ENCODE results near the gene MTHFD1L. TPM values are rescaled to one million over a fixed set of nuclear protein-coding genes. Genes with fewer than 3 reads are reported as not detected.
"Not testable (repeated sequence)": the region's sequence is repeated elsewhere in the genome, so short reads cannot be mapped to it uniquely, and the experiment has no call there.

Gene MTHFD1L
- total RNA-seq, 4 donors from 2014 or later, result 2.4 to 19.2 (median 8.0) TPM

GRCh38 chr6:151118461-151119123 is 253.1 kb downstream of the MTHFD1L start:
- Histone ChIP-seq H3K4me3 (no peak overlapping the region), H3K4me1 (no peaks in the 10 kb centered on the region), H3K27ac (no peak overlapping the region), H3K9me3 (no peaks in the 10 kb centered on the region), H3K27me3 (no peaks in the 10 kb centered on the region), H3K36me3 (no peaks in the 10 kb centered on the region)
- WGBS, 2 donors, result 61 to 76% methylated on average over 8 of the region's 8 CpGs
- DNase-seq, result no peak
- intact Hi-C loops (cut with DNase I), result no loop called here
- TF ChIP-seq POLR2A (IDR thresholded peaks at IDR 0.05), result no peak
- TF ChIP-seq, protein P1, sequence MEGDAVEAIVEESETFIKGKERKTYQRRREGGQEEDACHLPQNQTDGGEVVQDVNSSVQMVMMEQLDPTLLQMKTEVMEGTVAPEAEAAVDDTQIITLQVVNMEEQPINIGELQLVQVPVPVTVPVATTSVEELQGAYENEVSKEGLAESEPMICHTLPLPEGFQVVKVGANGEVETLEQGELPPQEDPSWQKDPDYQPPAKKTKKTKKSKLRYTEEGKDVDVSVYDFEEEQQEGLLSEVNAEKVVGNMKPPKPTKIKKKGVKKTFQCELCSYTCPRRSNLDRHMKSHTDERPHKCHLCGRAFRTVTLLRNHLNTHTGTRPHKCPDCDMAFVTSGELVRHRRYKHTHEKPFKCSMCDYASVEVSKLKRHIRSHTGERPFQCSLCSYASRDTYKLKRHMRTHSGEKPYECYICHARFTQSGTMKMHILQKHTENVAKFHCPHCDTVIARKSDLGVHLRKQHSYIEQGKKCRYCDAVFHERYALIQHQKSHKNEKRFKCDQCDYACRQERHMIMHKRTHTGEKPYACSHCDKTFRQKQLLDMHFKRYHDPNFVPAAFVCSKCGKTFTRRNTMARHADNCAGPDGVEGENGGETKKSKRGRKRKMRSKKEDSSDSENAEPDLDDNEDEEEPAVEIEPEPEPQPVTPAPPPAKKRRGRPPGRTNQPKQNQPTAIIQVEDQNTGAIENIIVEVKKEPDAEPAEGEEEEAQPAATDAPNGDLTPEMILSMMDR (IDR thresholded peaks at IDR 0.05), result no peak

DNA sequence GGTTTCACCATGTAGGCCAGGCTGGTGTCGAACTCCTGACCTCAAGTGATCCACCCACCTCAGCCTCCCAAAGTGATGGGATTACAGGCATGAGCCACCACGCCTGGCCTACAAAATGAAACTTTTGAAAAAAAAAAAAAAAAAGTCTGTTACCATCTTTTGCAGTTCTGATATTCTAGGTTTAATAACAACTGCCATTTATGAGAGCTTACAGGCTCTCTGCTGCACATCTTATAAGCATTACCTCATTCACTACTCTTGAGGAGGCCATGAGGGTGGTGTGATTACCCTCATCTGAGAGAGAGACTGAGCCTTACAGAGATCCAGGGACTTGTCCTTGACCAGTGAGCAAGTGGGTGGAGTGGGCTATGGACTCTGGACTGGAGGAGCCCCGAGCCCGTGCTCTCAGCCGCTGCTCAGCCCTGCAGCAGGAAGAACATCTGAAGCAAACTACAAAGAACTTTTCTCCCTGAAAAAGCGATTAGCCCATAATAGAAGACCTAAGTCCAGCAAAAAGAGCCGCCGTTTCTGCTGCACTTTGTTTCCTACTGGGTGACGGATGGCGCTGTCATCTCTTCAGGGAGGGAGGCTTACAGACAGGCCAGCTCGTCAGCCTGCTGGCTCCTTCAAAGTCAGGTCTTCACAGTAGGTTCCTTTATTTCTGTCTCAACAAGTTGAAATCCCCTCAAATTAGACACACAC is 254.5 kb downstream of the MTHFD1L start:
- 80% methylated on average over 8 to 9 of the region's 11 CpGs for WGBS, 2 donors
- H3K4me3 ChIP-seq, result no peak overlapping the region
- intact Hi-C loops (cut with DNase I), result no loop called here
- H3K36me3 ChIP-seq, result no peaks in the 10 kb centered on the region
- H3K4me1 ChIP-seq, result no peaks in the 10 kb centered on the region
- no peak for TF ChIP-seq POLR2A (IDR thresholded peaks at IDR 0.05)
- TF ChIP-seq, protein P1 (IDR thresholded peaks at IDR 0.05), result no peak
- no peaks in the 10 kb centered on the region for H3K9me3 ChIP-seq
- no peak overlapping the region for H3K27ac ChIP-seq
- no peaks in the 10 kb centered on the region for H3K27me3 ChIP-seq
- DNase-seq, result no peak

DNA sequence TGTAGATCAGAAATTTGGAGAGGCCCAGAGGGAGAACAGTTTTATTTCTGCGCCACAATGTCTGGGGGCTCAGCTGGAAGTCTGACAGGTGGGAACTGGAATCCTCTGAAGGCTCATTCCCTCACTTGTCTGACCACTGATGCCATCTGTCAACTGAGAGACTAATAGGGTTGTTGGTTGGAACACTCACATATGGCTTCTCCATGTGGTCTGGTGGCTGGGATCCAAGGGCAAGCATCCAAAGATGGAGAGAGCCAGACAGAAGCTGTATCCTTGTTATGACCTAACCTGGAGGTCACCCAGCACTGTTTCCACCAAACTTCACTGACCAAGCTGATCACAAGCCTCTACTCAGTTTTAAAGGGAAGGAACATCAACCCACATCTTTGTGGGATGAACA is 256.4 kb downstream of the MTHFD1L start:
- peak overlapping the region in 1 of 4 donors; percentile 21 for H3K27ac ChIP-seq
- H3K9me3 ChIP-seq, result no peaks in the 10 kb centered on the region
- no peaks in the 10 kb centered on the region for H3K36me3 ChIP-seq
- no peak for DNase-seq
- no peak overlapping the region for H3K4me3 ChIP-seq
- no peaks in the 10 kb centered on the region for H3K27me3 ChIP-seq
- intact Hi-C loops (cut with DNase I), result no loop called here
- TF ChIP-seq POLR2A (IDR thresholded peaks at IDR 0.05), result no peak
- TF ChIP-seq, protein P1 (IDR thresholded peaks at IDR 0.05), result no peak
- no peaks in the 10 kb centered on the region for H3K4me1 ChIP-seq
- 60 to 86% methylated on average over 1 of the region's 1 CpG for WGBS, 2 donors

- H3K4me3 ChIP-seq; H3K27ac ChIP-seq; H3K36me3 ChIP-seq; intact Hi-C loops (cut with DNase I); H3K4me1 ChIP-seq; H3K9me3 ChIP-seq; H3K27me3 ChIP-seq; DNase-seq: not testable (repeated sequence)
- 71 to 88% methylated on average over 7 to 8 of the region's 8 CpGs for WGBS, 2 donors
Measured at GRCh38 chr6:151123641-151124040, 258.1 kb downstream of the MTHFD1L start.

- H3K4me1 ChIP-seq; intact Hi-C loops (cut with DNase I); H3K27me3 ChIP-seq; DNase-seq; H3K9me3 ChIP-seq; H3K27ac ChIP-seq; H3K36me3 ChIP-seq; H3K4me3 ChIP-seq: not testable (repeated sequence)
- WGBS, 2 donors, result 17 to 20% methylated on average over 2 of the region's 2 CpGs
Measured at GRCh38 chr6:151125242-151125641, 259.7 kb downstream of the MTHFD1L start.

DNA sequence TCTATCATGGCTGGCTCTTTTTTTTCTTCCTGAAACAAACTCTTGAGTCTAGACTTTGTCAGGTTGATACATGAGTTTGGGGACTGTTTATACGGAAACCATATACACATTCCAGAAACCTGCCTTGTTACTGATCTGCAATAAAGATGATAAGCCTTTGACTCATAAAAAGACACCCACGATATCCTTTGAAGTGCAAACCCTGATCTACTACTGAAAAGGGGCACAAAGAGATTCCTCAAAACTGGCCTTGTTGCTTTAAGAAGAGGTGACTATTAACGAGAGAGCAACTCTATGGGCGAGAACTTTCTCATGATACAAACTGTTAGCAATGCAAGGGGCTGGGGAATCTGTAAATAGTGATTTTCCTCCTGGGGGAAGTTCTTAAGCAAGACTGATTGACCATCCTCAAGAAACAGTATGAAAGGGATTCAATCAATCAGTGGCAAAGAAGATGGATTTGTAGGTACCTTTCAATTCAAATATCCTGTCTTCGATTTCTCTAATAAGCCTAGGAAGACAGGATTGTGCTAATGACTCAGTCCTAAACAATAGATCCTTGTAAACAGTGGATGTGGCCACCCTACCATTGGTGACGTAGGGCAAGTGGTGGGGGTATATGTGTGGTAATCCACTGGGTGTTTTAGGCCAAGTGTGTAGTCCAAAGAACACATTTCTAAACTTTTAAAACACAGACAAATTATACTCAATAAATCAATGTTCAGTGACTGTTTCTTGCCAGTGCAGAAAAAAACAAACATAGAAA is 260.3 kb downstream of the MTHFD1L start:
- intact Hi-C loops (cut with DNase I); H3K27ac ChIP-seq; H3K4me1 ChIP-seq; H3K4me3 ChIP-seq; DNase-seq; H3K9me3 ChIP-seq; H3K36me3 ChIP-seq; H3K27me3 ChIP-seq: not testable (repeated sequence)
- 21 to 24% methylated on average over 6 of the region's 6 CpGs for WGBS, 2 donors

DNA sequence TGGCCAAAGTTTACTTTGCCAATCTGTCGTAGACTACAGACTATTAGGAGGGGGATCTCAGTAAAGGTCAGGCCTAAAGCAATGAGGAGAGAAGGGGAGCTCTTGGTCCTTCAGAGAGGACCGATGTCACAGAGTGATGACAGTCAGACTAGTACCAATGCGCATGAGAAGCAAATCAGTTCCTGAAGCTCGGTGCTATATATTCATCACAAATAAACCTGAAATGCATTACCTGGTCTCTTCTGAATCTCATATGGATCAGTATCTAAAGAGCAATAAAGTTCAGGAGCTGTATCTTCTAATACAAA is 260.9 kb downstream of the MTHFD1L start:
- DNase-seq; H3K27ac ChIP-seq; H3K27me3 ChIP-seq; H3K4me3 ChIP-seq; H3K4me1 ChIP-seq; H3K9me3 ChIP-seq; H3K36me3 ChIP-seq; intact Hi-C loops (cut with DNase I): not testable (repeated sequence)
- 86% methylated on average over 4 of the region's 4 CpGs for WGBS, 2 donors

DNA sequence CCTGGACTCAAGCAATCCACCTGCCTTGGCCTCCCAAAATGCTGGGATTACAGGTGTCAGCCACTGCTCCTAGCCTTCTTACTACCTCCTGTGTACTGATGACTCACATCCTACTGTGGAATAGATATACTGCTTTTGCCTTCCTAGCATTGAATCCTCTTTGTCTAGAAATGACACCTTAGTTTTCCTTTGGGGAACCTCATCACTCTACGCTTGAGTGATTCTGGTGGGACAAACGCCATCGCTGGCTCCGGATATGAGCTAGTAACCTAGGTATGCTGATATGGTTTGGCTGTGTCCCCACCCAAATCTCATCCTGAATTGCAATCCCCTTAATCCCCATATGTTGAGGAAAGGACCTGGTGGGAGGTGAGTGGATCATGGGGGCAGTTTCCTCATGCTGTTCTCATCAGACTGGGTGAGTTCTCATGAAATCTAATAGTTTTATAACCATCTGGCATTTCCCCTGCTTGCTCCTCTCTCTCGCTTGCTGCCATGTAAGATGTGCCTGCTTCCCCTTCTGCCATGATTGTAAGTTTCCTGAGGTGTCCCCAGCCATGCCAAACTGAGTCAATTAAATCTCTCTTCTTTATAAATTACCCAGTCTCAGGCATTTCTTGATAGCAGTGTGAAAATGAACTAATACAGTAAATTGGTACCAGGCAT is 261.8 kb downstream of the MTHFD1L start:
- H3K4me1 ChIP-seq; intact Hi-C loops (cut with DNase I); H3K36me3 ChIP-seq; H3K27me3 ChIP-seq; H3K9me3 ChIP-seq; DNase-seq; H3K27ac ChIP-seq; H3K4me3 ChIP-seq: not testable (repeated sequence)
- WGBS, 2 donors, result 70 to 81% methylated on average over 5 of the region's 5 CpGs
